GM21360 (cell line): ENCODE measurements around the gene POLR2A.

Source experiments
- ATAC-seq: cut with Tn5 transposase; IDR thresholded peaks from one replicate; pipeline ENCODE4 v1.9.1; 2021; ENCODE audit warnings: mild to moderate bottlenecking, moderate library complexity; ENCODE audit not compliant: unreplicated experiment

Gene POLR2A

GRCh38 chr17:7484067-7484918 is at the start of gene POLR2A:
Gene POLR2A (plus strand): TSS chr17:7484366.
- ATAC-seq, result peak; percentile 49

DNA sequence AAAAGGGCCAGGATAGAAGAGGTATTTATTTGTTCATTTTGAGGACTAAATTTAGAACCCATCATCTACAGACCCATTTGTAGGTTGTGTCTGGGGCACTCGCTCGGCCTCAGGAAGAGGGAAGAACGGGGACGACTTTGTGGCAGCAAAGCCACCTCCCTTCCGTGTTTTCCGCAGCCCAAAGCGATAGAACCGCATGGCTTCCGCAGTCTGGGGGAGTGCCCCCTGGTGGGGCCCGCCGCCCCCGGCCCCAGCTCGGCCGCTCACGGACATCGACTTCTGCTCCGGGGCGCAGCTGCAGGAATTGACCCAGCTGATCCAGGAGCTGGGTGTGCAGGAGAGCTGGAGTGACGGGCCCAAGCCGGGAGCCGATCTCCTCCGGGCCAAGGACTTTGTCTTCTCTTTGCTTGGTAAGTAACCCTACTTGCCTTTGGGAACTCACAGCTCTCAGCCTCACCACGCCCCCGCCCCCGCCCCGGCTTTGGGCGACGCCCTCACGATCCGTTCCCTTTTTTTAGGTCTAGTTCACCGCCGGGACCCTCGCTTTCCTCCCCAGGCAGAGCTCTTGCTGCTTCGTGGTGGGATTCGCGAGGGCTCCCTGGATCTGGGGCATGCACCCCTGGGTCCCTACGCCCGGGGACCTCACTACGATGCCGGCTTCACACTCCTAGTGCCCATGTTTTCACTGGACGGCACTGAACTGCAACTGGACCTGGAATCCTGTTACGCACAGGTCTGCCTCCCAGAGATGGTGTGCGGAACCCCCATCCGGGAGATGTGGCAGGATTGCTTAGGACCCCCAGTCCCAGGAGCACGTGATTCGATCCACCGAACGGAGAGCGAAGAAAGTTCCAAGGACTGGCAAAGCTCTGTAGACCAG is 48.2 kb upstream of the POLR2A start:
- no peak for ATAC-seq

- no peak for ATAC-seq
Observed at GRCh38 chr17:7436556-7437368, 47.4 kb upstream of the POLR2A start.

- no peak for ATAC-seq
Observed at GRCh38 chr17:7437369-7437863, 46.8 kb upstream of the POLR2A start.

DNA sequence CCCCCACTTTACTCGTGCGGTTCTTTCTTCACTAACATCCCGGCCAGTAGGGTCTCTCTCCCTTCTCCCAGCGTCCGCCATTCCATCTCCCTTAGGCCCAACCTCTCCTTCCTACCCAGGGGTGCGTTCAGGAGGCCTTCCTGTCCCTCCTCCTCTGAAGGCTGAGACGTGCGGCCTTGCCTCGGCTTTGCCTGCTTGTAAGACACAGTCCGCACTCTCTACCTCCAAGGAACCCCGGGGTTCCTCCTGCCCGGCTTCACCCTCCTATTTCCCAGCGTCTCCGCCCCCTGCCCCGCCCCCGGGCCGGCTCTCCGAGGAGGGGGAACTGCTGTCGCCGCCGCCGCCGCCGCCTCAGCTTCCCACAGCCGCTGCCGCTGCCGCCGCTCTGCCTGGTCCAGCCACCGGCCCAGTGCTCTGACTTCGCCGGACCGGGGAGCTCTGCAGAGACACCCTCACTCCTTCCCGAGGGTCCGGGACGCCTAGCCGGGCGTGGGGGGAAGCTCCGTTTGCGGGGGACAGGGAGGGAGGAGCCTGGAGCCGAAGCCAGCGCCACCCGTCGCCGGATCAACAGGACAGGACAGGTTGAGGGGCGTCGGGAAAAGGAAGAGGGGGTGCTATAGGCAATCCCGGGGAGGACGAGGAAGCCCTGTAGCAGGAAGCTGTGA is 46.1 kb upstream of the POLR2A start:
- no peak for ATAC-seq

- no peak for ATAC-seq
Observed at GRCh38 chr17:7438656-7439460, 45.3 kb upstream of the POLR2A start.

DNA sequence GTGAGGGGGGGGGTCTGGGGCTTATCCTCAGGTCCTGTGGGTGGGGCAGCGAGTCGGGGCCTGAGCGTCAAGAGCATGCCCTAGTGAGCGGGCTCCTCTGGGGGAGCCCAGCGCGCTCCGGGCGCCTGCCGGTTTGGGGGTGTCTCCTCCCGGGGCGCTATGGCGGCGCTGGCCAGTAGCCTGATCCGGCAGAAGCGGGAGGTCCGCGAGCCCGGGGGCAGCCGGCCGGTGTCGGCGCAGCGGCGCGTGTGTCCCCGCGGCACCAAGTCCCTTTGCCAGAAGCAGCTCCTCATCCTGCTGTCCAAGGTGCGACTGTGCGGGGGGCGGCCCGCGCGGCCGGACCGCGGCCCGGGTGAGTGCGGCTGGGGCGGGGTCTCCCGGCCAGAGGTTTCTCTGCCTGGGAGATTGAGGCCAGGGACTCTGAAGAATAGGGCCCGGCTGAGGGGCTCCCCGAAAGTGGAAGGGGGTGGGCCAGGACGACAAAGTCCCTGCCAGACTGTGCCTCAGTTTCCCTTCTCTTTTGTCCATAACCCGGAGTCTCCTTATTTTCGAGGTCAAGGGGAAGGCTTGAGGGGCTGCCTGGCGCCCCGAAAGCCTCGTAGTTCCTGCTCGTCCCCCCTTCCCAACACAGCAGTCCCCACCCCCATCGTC is 44.6 kb upstream of the POLR2A start, which contains the start of gene FGF11:
TSS of gene FGF11 (plus strand) at position 51 of the 651 bp plus-strand sequence. CDS start at position 160, 109 bp downstream.
- ATAC-seq, result no peak

DNA sequence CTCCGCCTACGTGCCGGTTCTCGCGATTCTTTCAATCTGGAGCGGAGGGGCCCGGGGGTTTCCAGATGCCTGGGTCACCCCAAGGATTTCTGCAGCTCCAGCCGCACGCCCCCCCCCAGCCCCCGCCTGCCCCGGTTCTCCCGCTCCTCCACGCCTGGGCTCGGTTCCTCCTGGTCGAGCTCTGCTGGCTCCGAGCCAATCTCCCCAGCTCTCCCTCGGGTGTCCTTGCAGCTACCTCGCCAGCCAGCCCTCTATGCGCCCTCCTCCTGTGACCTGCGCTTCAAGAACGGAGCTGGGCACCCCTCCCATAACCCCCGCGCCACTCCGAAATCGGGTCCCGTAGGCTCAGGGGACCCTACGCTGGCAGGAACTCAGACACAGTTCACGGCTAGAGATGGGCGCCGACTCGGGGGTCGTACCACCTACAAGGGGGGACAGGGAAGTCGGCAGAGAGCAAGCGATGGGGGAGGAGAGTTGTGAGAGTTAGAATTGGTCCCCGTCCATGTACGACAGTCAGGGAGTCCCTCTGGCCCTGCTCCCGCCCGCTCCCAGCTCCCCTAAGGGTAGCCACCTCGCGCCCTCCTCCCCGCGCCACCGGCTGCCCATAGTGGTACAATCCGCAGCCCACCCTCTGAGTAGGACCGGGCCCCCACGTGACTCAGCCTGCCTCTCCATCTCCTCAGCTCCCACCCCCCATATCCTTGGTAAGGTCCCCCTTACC is 43.9 kb upstream of the POLR2A start:
- ATAC-seq, result no peak

DNA sequence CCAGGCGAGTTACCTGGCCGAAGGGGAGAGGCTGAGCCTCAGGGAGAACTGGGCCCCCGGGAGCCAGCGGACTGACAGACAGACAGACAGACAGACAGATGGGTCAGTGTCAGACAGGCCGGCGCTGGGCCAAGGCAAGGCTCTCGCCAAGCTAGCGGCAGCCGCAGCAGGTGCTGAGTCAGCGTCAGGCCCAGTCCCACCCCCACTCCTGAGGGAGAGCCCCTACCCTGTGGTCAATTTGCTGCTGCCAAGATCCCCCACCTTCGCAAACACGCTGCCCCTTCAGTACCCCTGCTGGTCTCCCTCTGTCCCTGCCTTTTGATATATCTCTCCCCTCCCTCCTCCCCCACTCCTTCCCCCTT is 43.4 kb upstream of the POLR2A start:
- ATAC-seq, result no peak

DNA sequence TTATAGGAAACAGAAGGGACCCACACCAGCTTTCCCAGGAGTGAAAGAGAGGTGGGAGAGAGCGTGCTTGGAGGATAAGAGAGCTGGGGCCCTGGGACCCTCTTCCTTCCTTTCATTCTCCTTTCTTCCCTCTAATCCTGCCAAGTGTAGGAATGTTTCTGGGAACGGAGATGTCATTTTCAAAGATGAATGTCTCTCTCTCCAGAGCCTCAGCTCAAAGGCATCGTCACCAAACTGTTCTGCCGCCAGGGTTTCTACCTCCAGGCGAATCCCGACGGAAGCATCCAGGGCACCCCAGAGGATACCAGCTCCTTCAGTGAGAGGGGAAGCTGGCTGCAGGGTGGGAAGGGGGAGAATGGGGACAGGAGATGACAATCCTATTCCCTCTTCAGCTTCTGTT is 42.9 kb upstream of the POLR2A start:
- no peak for ATAC-seq

- no peak for ATAC-seq
Observed at GRCh38 chr17:7442142-7442541, 42.0 kb upstream of the POLR2A start.

DNA sequence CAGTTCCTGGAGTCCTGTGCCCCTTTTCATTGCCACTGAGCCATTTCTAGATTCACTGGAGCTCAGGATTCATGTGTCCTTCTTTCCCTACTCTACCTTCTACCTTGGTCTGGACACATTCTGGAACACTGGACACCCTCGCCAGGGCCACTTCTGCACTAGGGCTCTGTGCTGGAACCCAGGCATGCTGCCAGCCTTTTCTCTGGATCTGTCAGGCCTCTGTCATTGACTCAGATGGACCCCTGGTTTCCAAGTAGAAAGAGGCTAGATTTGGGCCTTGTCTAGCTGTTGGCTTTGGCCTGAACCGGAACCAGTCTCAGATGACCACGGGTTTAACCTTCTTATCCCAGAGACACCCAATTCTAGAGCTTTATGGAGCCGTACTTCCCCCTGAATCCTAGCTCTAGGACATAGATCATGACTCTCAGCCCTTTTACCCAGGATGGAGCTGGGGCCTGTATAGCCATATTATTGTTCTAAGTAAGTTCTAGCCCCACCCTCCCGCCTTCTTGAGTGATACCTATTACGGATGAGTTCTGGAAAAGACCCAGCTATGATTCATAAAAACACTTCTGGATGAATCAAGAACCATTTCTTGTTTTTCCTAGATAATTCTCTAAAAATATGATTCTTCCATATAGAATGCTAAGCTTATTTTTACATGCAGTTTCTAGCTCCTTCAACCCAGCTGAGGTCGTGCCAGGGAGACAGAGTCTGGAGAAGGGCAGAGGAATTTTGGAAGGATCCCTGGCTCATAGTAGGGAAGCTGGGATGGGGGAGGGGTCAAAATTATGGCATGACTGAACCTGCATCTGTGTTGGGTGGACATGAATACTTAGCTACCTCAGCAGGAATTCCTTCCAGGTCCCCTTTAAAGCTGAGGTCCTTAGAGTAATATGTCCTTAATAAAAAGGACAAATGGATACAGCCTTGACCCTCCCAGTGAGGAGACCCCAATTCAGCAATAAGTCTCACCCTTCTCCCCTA is 40.4 kb upstream of the POLR2A start:
- no peak for ATAC-seq

DNA sequence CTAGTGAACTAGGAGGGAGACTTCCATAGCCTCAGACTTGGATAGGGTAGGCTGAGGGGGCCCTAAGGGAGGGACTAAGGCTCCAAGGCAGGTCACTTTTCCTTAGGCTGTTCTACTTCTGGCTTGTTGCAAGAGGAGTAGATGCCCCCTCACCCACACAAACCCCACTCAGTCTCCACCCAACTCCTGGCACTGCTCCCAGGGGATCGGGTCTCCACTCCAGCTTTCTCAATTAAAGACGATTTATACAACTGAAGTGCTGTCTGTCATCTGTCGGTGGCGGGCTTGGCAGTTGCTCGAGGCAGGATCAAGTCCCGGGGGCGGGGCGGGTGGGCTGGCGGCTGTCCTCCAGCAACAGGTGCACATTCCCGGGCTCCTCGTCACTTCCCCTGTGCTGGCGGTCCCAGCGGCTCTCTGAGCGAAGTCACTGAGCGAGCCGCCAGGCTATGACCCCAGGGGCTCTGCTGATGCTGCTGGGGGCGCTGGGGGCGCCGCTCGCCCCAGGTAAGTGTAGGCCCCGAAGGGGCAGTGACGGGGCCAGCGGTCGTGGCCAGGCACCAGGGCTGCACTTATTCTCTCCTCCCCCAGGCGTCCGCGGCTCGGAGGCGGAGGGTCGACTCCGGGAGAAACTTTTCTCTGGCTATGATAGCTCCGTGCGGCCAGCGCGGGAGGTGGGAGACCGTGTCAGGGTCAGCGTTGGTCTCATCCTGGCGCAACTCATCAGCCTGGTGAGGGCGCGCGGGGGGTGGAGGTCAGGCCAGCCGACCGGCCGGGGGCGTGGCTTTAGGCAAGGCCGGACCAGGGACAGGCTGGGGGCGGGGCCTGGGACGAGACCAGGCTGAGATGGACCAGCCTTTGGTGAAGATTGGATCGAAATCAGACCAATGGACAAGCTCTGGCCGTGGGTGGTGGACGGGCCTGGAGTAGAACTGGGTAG is 39.2 kb upstream of the POLR2A start, which contains the start of gene CHRNB1:
TSS of gene CHRNB1 (plus strand) at position 380 of the 937 bp plus-strand sequence. CDS start at position 447, 67 bp downstream.
- ATAC-seq, result no peak

DNA sequence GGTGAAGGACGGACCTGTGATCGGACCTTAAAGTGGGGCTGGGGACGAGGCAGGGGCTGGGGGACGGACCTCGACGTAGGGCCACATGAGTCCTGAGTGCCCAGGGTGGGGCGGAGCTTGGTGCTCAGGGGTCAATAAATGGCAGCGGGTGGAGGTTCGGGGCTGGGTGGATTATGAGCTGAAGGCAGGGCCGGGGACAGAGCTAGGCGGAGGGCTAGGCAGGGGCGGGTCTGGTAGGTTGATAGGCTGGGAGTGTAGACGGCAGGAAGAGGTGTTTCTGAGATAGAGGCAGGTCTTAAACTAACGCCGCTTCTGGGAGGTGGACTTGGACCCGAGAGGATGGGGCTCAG is 38.6 kb upstream of the POLR2A start:
- ATAC-seq, result no peak

- ATAC-seq, result no peak
Observed at GRCh38 chr17:7448461-7448860, 35.7 kb upstream of the POLR2A start.

GRCh38 chr17:7459961-7460545 is 24.1 kb upstream of the POLR2A start:
- ATAC-seq, result no peak
